ENCODE measurements around the gene GAS2L2. TPM values are rescaled to one million over a fixed set of nuclear protein-coding genes. Genes with fewer than 3 reads are reported as not detected.
A peak's percentile ranks its signal among the peaks of the same experiment; 100 is the strongest.

The GAS2L2 gene
- total RNA-seq, 1 experiment from 2014 or later, result not detected

- Histone ChIP-seq H3K27me3 (ENCODE audit: control insufficient read depth, insufficient read depth, low read length) (peaks cover 3% of the 10 kb centered on the region; the same call in 1 of the 2 replicates), H3K27ac (ENCODE audit: low read length) (no peak overlapping the region), H3K4me1 (ENCODE audit: control insufficient read depth, insufficient read depth, low read length) (peaks cover 4% of the 10 kb centered on the region; the same call in 1 of the 2 replicates), H3K4me3 (ENCODE audit: low read depth in 2 of 2, low read length in 2 of 2) (peak overlapping the region; percentile 46 to 64), H3K36me3 (ENCODE audit: control insufficient read depth, insufficient read depth, low read length) (no peaks in the 10 kb centered on the region), H3K9me3 (ENCODE audit: control insufficient read depth, insufficient read depth, low read depth, low read length) (no peaks in the 10 kb centered on the region)
- ChIA-PET POLR2A (interaction anchor here (0.5 to 0.8 kb wide), 2 partner anchors 45 to 156 kb away, joined by 3 to 4 read pairs; partner anchors contain the start of gene TAF15), CTCF (interaction anchor here (0.6 to 3.2 kb wide), 16 partner anchors 10 to 270 kb away, joined by 3 to 37 read pairs (median 5); partner anchors contain the start of genes PEX12 and TAF15)
- BruUV-seq (replicated peaks), result no TSS peak
- in situ Hi-C loops (cut with HindIII; ENCODE audit: low pct_unique_long_range_greater_than_20kb, low sequenced_read_pairs) (no loop called here), intact Hi-C loops (cut with micrococcal nuclease; ENCODE audit: unreplicated experiment) (no loop called here)
- TF ChIP-seq POLR2AphosphoS5 (IDR thresholded peaks at IDR 0.05; ENCODE audit: low read depth, low read length) (no peak), TCF7L2 (IDR thresholded peaks at IDR 0.05; ENCODE audit: low read depth, low read length) (no peak), REST (IDR thresholded peaks at IDR 0.05; ENCODE audit: insufficient read depth in 1 of 2, low read depth in 2 of 2, low read length in 1 of 2) (no peak), CTCF (IDR thresholded peaks at IDR 0.05) (no peak), SIN3A (IDR thresholded peaks at IDR 0.05; ENCODE audit: borderline replicate concordance, insufficient read depth, low read depth, low read length) (no peak)
- DNase-seq (ENCODE audit: low read depth, low spot score), result no peak
- ATAC-seq, result no peak
These were observed 10.7 kb upstream of the GAS2L2 start for GRCh38 chr17:35763767-35764122.

GRCh38 chr17:35761601-35762000 lies 8.6 kb upstream of the GAS2L2 start:
- DNase-seq (ENCODE audit: low read depth, low spot score) (no peak), ATAC-seq (no peak)
- H3K27me3 ChIP-seq (ENCODE audit: control insufficient read depth, insufficient read depth, low read length), result no peaks in the 10 kb centered on the region
- H3K4me3 ChIP-seq (ENCODE audit: low read depth in 2 of 2, low read length in 2 of 2), result no peak overlapping the region
- H3K4me1 ChIP-seq (ENCODE audit: control insufficient read depth, insufficient read depth, low read length), result peaks cover 4% of the 10 kb centered on the region; the same call in 1 of the 2 replicates
- no TSS peak for BruUV-seq (replicated peaks)
- intact Hi-C loops (cut with micrococcal nuclease; ENCODE audit: unreplicated experiment) (no loop called here), in situ Hi-C loops (cut with HindIII; ENCODE audit: low pct_unique_long_range_greater_than_20kb, low sequenced_read_pairs) (no loop called here)
- CTCF ChIA-PET, result no interaction called here
- no peak overlapping the region for H3K27ac ChIP-seq (ENCODE audit: low read length)
- no peaks in the 10 kb centered on the region for H3K36me3 ChIP-seq (ENCODE audit: control insufficient read depth, insufficient read depth, low read length)
- TF ChIP-seq CTCF (IDR thresholded peaks at IDR 0.05) (no peak), REST (IDR thresholded peaks at IDR 0.05; ENCODE audit: insufficient read depth in 1 of 2, low read depth in 2 of 2, low read length in 1 of 2) (no peak), SIN3A (IDR thresholded peaks at IDR 0.05; ENCODE audit: borderline replicate concordance, insufficient read depth, low read depth, low read length) (no peak), TCF7L2 (IDR thresholded peaks at IDR 0.05; ENCODE audit: low read depth, low read length) (no peak), POLR2AphosphoS5 (IDR thresholded peaks at IDR 0.05; ENCODE audit: low read depth, low read length) (no peak)
- POLR2A ChIA-PET, result no interaction called here
- no peaks in the 10 kb centered on the region for H3K9me3 ChIP-seq (ENCODE audit: control insufficient read depth, insufficient read depth, low read depth, low read length)

Data from Panc1 (cell line).